Prostate gland (tissue), 2 donors: Measurements from ENCODE around the gene SLC10A3.

Experiments used
- CTCF ChIP-seq, 4 experiments: fragments of 200-600 bp in 2 of 4; fragments of 450-650 bp in 2 of 4; sonication (generic) in 2 of 4; IDR thresholded peaks; 1 replicate in 3 of 4; 2 replicates in 1 of 4; pipeline ENCODE4 v1.5.1; 2016 to 2019; ENCODE audit warnings: antibody characterized with exemption in 4 of 4, mild to moderate bottlenecking in 2 of 4, moderate library complexity in 2 of 4
- POLR2A ChIP-seq: fragments of 450-650 bp; IDR thresholded peaks from one replicate; pipeline ENCODE4 v1.6.1; 2016; ENCODE audit warnings: antibody characterized with exemption, mild to moderate bottlenecking

DNA sequence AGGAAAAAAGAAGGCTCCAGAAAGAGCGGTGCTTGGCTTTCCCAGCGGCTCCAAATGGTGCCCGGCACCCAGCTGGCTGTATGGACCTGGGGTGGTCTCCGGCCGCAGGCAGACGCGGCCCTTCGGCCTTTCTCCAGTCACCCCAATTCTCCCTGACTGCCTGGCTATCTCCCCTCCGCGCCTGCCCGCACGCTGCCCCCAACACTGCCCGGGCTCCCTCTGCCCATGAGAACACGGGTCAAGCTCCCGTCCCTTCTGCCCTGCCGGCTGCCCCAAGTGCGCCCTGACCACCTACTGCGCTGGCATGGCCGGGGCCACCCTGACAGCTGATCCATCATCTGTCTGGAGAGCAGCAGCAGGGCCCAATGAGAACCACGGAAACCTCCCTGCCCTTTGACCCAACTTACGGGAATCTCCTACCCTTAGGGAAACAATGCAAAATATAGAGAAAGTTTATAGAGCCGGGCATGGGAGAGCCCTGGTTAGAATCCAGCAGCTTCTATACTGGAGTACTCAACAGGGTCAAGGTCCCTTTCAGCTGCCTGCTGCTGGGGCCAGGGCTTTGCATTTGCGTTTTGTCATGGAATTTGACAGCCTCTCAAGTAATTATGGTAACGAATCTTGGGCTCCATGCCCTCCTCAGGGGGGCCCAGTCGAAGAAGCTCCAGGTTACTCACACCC, 26.8 kb upstream of the SLC10A3 start:
- TF ChIP-seq POLR2A: no peak
- no peak for TF ChIP-seq CTCF (IDR thresholded peaks at IDR 0.05)
